SK-N-SH (cell line): ENCODE results near the gene SLC24A3. TPM values are rescaled to one million over a fixed set of nuclear protein-coding genes. Genes with fewer than 3 reads are reported as not detected.

Source experiments
- CTCF ChIA-PET: fragments of 300-600, 350-600 bp; formaldehyde crosslinking; extraction: SDS; loops from one replicate; lab custom pipeline; 2021; lab: Yijun Ruan, JAX
- POLR2A ChIA-PET: fragments of 350-600 bp; sonication (Branson Sonifier 250); formaldehyde crosslinking; extraction: SDS; loops from one replicate; lab custom pipeline; 2020; ENCODE audit warnings: antibody characterized with exemption, inconsistent platforms; lab: Yijun Ruan, JAX
- DNase-seq: peaks from one replicate; pipeline ENCODE4 v3.0.0; 2012
- H2AFZ ChIP-seq: fragments of 200-600 bp; sonication (generic); 2 replicates; pipeline ENCODE4 v1.8.1; 2016; ENCODE audit warnings: antibody characterized with exemption, mild to moderate bottlenecking, low read depth
- H3F3A ChIP-seq: fragments of 200-600 bp; sonication (generic); replicated peaks from 2 replicates; pipeline ENCODE3; 2016; ENCODE audit warnings: antibody characterized with exemption, mild to moderate bottlenecking; ENCODE audit not compliant: insufficient read depth
- H3K27ac ChIP-seq, 2 experiments: fragments of 200-500 bp in 1 of 2; fragments of 200-600 bp in 1 of 2; sonication (Bioruptor generic) in 1 of 2; sonication (generic), shearing (Covaris generic) in 1 of 2; 2 replicates each; pipeline versions ENCODE4 v1.5.1 to v1.6.1; 2014 to 2016; ENCODE audit warnings: low read depth in 2 of 2, inconsistent platforms in 1 of 2, low read length in 1 of 2, mild to moderate bottlenecking in 1 of 2, mixed read lengths in 1 of 2
- H3K27me3 ChIP-seq: fragments of 200-600 bp; sonication (generic), shearing (Covaris generic); 2 replicates; pipeline ENCODE4 v1.6.1; 2016; ENCODE audit warnings: mixed run types; ENCODE audit not compliant: insufficient read depth
- H3K36me3 ChIP-seq, 2 experiments: fragments of 200-500 bp in 1 of 2; fragments of 200-600 bp in 1 of 2; sonication (Bioruptor generic) in 1 of 2; sonication (generic) in 1 of 2; replicated peaks in 1 of 2; 2 replicates each; pipeline versions ENCODE3 to v1.5.1; 2014 to 2016; ENCODE audit warnings: low read length in 1 of 2, mild to moderate bottlenecking in 1 of 2; ENCODE audit not compliant: insufficient read depth in 2 of 2, control insufficient read depth in 1 of 2
- H3K4me1 ChIP-seq, 2 experiments: fragments of 200-500 bp in 1 of 2; fragments of 200-600 bp in 1 of 2; sonication (Bioruptor generic) in 1 of 2; sonication (generic), shearing (Covaris generic) in 1 of 2; 2 replicates each; pipeline versions ENCODE4 v1.5.1 to v1.6.1; 2014 to 2016; ENCODE audit warnings: low read depth in 1 of 2, low read length in 1 of 2, mixed run types in 1 of 2; ENCODE audit not compliant: insufficient read depth in 2 of 2, control insufficient read depth in 1 of 2
- H3K4me2 ChIP-seq: fragments of 200-600 bp; sonication (generic), shearing (Covaris generic); 2 replicates; pipeline ENCODE4 v1.6.1; 2017; ENCODE audit warnings: mixed run types
- H3K4me3 ChIP-seq, 2 experiments: fragments of 200-500 bp in 1 of 2; fragments of 200-600 bp in 1 of 2; sonication (Bioruptor generic) in 1 of 2; sonication (generic), shearing (Covaris generic) in 1 of 2; 2 replicates each; pipeline versions ENCODE4 v1.5.1 to v1.8.1; 2014 to 2016; ENCODE audit warnings: low read depth in 2 of 2, inconsistent platforms in 1 of 2, low read length in 1 of 2, mild to moderate bottlenecking in 1 of 2, mixed read lengths in 1 of 2, moderate library complexity in 1 of 2
- H3K79me2 ChIP-seq: fragments of 200-600 bp; sonication (generic); 2 replicates; pipeline ENCODE4 v1.8.1; 2017; ENCODE audit warnings: mild to moderate bottlenecking; ENCODE audit not compliant: insufficient read depth
- H3K9ac ChIP-seq: fragments of 200-600 bp; sonication (generic); 2 replicates; pipeline ENCODE4 v1.6.1; 2017; ENCODE audit warnings: mixed run types
- H3K9me2 ChIP-seq: fragments of 200-600 bp; sonication (generic); 2 replicates; pipeline ENCODE4 v1.6.1; 2017; ENCODE audit warnings: mixed run types
- H3K9me3 ChIP-seq: fragments of 200-600 bp; sonication (generic); 2 replicates; pipeline ENCODE4 v1.6.1; 2017; ENCODE audit warnings: mixed run types, mild to moderate bottlenecking, moderate library complexity
- H4K20me1 ChIP-seq: fragments of 200-600 bp; sonication (generic); 2 replicates; pipeline ENCODE4 v1.6.1; 2017; ENCODE audit warnings: mild to moderate bottlenecking, mixed run types; ENCODE audit not compliant: insufficient read depth
- CHD2 ChIP-seq: fragments of 150-350 bp; IDR thresholded peaks from 2 replicates; pipeline ENCODE4 v1.6.1; 2018; ENCODE audit warnings: low read length; ENCODE audit not compliant: partially characterized antibody
- EP300 ChIP-seq, 2 experiments: IDR thresholded peaks; 2 replicates each; pipeline versions ENCODE4 v1.4.0 to v1.6.1; 2012; ENCODE audit warnings: borderline replicate concordance in 1 of 2, low read depth in 1 of 2, low read length in 1 of 2
- FOXJ3 ChIP-seq: sonication (generic); formaldehyde crosslinking; IDR thresholded peaks from 2 replicates; pipeline ENCODE4 v1.5.1; 2020; ENCODE audit warnings: mild to moderate bottlenecking, missing genetic modification reagents
- FOXM1 ChIP-seq: IDR thresholded peaks from 2 replicates; pipeline ENCODE4 v1.4.0; 2012; ENCODE audit warnings: low read depth, mild to moderate bottlenecking
- GABPA ChIP-seq: IDR thresholded peaks from 2 replicates; pipeline ENCODE4 v1.4.0; 2012; ENCODE audit warnings: low read depth, mild to moderate bottlenecking
- MAX ChIP-seq: IDR thresholded peaks from 2 replicates; pipeline ENCODE4 v1.4.0; 2012; ENCODE audit warnings: low read depth
- NFIC ChIP-seq: IDR thresholded peaks from 2 replicates; pipeline ENCODE4 v1.4.0; 2012; ENCODE audit warnings: borderline replicate concordance
- RAD21 ChIP-seq: IDR thresholded peaks from 2 replicates; pipeline ENCODE4 v1.6.1; 2012; ENCODE audit warnings: mild to moderate bottlenecking, low read length
- RXRA ChIP-seq: IDR thresholded peaks from 2 replicates; pipeline ENCODE4 v1.4.0; 2012; ENCODE audit warnings: low read depth, mild to moderate bottlenecking, borderline replicate concordance
- SIN3A ChIP-seq: IDR thresholded peaks from 2 replicates; pipeline ENCODE4 v1.6.1; 2012; ENCODE audit warnings: low read depth, mild to moderate bottlenecking, low read length, moderate library complexity, borderline replicate concordance
- TEAD4 ChIP-seq: IDR thresholded peaks from 2 replicates; pipeline ENCODE4 v1.4.0; 2012; ENCODE audit warnings: mild to moderate bottlenecking, borderline replicate concordance; ENCODE audit not compliant: insufficient read depth
- WGBS: methylation state at CpG from one replicate; pipeline ENCODE4 v1.1.6; 2017; ENCODE audit warnings: low lambda C conversion rate; 5-methylcytosine and 5-hydroxymethylcytosine counted together
- polyA plus RNA-seq, 3 experiments: library from polyadenylated mRNA; depleted of rRNA; stranded (reverse); fragments of >200 nt; gene quantifications; 2 replicates each; pipeline ENCODE4 v1.2.3, GENCODE V29; 2012
- TF ChIP-seq, protein P1 (sequence below): fragments of 200-600 bp; sonication (generic); IDR thresholded peaks from 2 replicates; pipeline ENCODE4 v1.6.1; 2017; ENCODE audit warnings: antibody characterized with exemption, mild to moderate bottlenecking, moderate library complexity

Gene SLC24A3
- polyA plus RNA-seq, 1 of the 3 experiments (the other 2 are of a cell fraction): not detected

DNA sequence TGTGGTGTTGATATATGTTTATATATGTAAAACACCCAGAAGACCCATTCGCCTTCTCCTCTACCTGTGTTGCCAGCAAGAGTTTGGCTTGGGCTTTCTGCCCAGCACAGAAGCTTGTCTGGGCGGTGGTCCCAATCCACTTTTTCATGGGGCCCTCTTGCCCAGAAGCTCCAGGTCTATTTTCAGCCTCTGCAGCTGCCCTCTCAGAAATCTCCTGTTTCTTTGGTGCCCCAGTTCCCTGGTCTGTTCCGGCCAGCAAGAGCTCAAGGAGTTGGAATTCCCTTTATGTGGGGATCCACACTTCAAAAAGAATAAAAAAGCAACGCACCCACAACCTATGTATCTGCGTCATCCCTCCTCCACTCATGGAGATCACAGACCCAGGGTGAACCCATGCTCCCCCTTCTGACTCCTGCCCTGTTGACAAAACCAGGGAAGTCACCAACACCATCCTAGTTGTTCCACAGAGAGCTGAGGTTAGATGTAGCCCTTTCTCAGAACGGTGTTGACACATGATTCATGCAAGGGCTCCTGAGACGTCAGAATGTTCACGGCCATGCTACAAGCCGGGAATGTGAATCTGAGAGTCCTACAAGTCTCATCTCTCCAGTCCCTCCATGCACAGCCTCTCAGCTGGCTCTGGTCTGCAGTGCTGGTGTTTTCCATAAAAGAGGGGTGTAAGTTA is 388.8 kb downstream of the SLC24A3 start:
- H3K9me2 ChIP-seq: no peaks in the 10 kb centered on the region
- no peaks in the 10 kb centered on the region for H3K79me2 ChIP-seq
- ChIA-PET CTCF (no interaction called here), POLR2A (no interaction called here)
- H2AFZ ChIP-seq: no peak overlapping the region
- H4K20me1 ChIP-seq: no peaks in the 10 kb centered on the region
- H3K4me3 ChIP-seq: no peak overlapping the region
- 6% methylated on average over 8 of the region's 9 CpGs for WGBS
- DNase-seq: no peak
- no peaks in the 10 kb centered on the region for H3K9me3 ChIP-seq
- no peaks in the 10 kb centered on the region for H3K36me3 ChIP-seq
- TF ChIP-seq TEAD4 (no peak), NFIC (no peak), GABPA (no peak), SIN3A (no peak), FOXJ3 (no peak), RAD21 (no peak), RXRA (no peak)
- TF ChIP-seq, protein P1, sequence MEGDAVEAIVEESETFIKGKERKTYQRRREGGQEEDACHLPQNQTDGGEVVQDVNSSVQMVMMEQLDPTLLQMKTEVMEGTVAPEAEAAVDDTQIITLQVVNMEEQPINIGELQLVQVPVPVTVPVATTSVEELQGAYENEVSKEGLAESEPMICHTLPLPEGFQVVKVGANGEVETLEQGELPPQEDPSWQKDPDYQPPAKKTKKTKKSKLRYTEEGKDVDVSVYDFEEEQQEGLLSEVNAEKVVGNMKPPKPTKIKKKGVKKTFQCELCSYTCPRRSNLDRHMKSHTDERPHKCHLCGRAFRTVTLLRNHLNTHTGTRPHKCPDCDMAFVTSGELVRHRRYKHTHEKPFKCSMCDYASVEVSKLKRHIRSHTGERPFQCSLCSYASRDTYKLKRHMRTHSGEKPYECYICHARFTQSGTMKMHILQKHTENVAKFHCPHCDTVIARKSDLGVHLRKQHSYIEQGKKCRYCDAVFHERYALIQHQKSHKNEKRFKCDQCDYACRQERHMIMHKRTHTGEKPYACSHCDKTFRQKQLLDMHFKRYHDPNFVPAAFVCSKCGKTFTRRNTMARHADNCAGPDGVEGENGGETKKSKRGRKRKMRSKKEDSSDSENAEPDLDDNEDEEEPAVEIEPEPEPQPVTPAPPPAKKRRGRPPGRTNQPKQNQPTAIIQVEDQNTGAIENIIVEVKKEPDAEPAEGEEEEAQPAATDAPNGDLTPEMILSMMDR: no peak
- no peak overlapping the region for H3K27ac ChIP-seq
- no peaks in the 10 kb centered on the region for H3F3A ChIP-seq
- no peak overlapping the region for H3K9ac ChIP-seq
- no peaks in the 10 kb centered on the region for H3K4me1 ChIP-seq
- no peaks in the 10 kb centered on the region; the same call in 1 of the 2 replicates for H3K27me3 ChIP-seq
- H3K4me2 ChIP-seq: no peak overlapping the region

DNA sequence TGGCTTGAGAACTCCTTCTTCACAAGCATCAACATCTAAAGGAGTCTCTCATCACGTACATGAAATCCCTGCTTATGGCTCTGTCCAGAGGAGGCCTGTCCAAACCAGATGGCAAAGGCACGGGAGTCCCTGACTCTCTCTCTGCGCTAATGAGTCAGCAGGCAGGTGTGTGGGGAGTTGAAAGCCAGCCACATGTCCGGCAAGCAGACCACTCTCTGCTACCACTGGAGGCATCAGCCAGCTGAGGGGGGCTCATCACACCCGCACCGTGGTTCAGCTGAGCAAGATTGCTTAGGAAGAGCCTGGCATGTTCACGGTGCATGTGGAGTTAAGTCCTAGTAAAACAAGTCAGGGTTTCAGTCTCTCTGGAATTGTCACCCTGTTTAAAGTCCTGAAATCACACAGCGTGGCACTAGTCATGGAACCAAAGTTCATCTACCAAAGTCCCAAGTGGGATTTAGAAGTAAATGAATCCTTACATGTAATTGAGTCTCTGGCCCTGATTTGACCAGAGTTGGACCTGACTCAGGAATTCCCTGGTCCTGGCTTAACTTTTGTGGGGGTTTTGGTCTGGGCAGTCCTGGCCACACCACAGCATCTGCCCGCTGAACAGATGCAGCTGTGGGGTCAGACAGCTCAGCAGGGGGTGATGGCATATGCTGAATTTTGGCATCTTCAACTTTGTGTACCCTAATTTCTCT is 390.4 kb downstream of the SLC24A3 start:
- no peaks in the 10 kb centered on the region; the same call in 1 of the 2 replicates for H3K27me3 ChIP-seq
- H3K9me2 ChIP-seq: no peaks in the 10 kb centered on the region
- H3K9ac ChIP-seq: no peak overlapping the region
- no peaks in the 10 kb centered on the region for H4K20me1 ChIP-seq
- 7% methylated on average over 9 of the region's 9 CpGs for WGBS
- H3K27ac ChIP-seq: no peak overlapping the region
- H3F3A ChIP-seq: no peaks in the 10 kb centered on the region
- H3K4me2 ChIP-seq: no peak overlapping the region
- POLR2A ChIA-PET: no interaction called here
- H3K79me2 ChIP-seq: no peaks in the 10 kb centered on the region
- DNase-seq: no peak
- CTCF ChIA-PET: interaction anchor here (1.0 kb wide), 1 partner anchor 60 kb away, joined by 3 read pairs; no protein-coding TSS in a partner anchor
- H3K9me3 ChIP-seq: no peaks in the 10 kb centered on the region
- TF ChIP-seq MAX: no peak
- TF ChIP-seq FOXM1: no peak
- TF ChIP-seq CHD2: no peak
- no peak for TF ChIP-seq EP300 (IDR thresholded peaks at IDR 0.05; ENCODE audit: borderline replicate concordance in 1 of 2, low read depth in 1 of 2, low read length in 1 of 2)
- H3K4me3 ChIP-seq: no peak overlapping the region
- no peaks in the 10 kb centered on the region for H3K4me1 ChIP-seq
- H2AFZ ChIP-seq: no peak overlapping the region
- no peaks in the 10 kb centered on the region for H3K36me3 ChIP-seq
